GM23338 (cell line): ENCODE results near the gene KCNJ10.

ENCODE experiments used
- CTCF ChIP-seq, 2 experiments: fragments of 200-600 bp in 1 of 2; sonication (generic) in 1 of 2; conservative IDR thresholded peaks; 2 replicates each; pipeline versions ENCODE4 v1.5.1 to v1.6.1; 2016 to 2017; ENCODE audit warnings: antibody characterized with exemption in 2 of 2, low read depth in 2 of 2, mild to moderate bottlenecking in 2 of 2, moderate library complexity in 1 of 2
- ETS1 ChIP-seq: IDR thresholded peaks from 2 replicates; pipeline ENCODE4 v1.6.1; 2016; ENCODE audit warnings: antibody characterized with exemption
- EZH2 ChIP-seq: fragments of 200-600 bp; sonication (generic); IDR thresholded peaks from one replicate; pipeline ENCODE4 v1.8.0; 2017; ENCODE audit warnings: antibody characterized with exemption, mild to moderate bottlenecking, low read depth; ENCODE audit not compliant: unreplicated experiment
- EZH2phosphoT487 ChIP-seq: fragments of 200-600 bp; sonication (generic); IDR thresholded peaks from one replicate; pipeline ENCODE4 v1.8.1; 2018; ENCODE audit warnings: antibody characterized with exemption; ENCODE audit not compliant: unreplicated experiment
- POLR2AphosphoS5 ChIP-seq: IDR thresholded peaks from 2 replicates; pipeline ENCODE4 v1.6.1; 2016; ENCODE audit warnings: antibody characterized with exemption, low read depth

- TF ChIP-seq CTCF (conservative IDR thresholded peaks at IDR 0.05; ENCODE audit: low read depth in 2 of 2) = no peak
- no peak for TF ChIP-seq EZH2
- TF ChIP-seq EZH2phosphoT487 = no peak
- no peak for TF ChIP-seq ETS1
- no peak for TF ChIP-seq POLR2AphosphoS5
Measured at GRCh38 chr1:159988006-159988405, 82.0 kb downstream of the KCNJ10 start.
